ENCODE measurements around the gene EIF3L.
"Not testable (repeated sequence)": the region's sequence is repeated elsewhere in the genome, so short reads cannot be mapped to it uniquely, and the experiment has no call there.

Gene EIF3L

DNA sequence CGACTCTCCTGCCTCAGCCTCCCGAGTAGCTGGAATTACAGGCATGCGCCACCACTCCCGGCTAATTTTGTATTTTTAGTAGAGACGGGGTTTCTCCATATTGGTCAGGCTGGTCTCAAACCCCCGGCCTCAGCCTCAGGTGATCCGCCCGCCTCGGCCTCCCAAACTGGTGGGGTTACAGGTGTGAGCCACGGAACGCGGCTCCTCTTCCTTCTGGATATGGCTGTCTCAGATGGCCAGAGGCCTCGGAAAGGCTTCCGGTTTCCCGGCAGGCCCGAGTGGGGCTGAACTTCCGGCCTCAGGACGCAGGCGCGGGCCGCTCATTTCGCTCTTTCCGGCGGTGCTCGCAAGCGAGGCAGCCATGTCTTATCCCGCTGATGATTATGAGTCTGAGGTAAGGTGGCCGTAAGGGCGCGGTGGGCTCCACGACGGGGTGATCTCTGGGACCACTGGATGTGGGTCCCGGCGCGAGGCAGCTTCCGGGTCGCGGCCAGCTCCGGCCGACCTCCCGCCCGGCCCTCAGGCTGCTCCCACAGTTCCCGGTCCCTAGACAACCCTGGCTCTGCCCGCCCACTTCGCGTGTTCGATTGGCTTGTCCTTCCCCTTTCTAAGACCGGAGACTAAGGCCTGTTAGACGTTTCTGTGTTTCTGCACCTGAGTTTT, at the start of gene EIF3L:
Gene EIF3L (plus strand): TSS at position 331 of the 663 bp plus-strand sequence. CDS start 31 bp downstream, at position 362.
- in situ Hi-C loops (cut with HindIII; ENCODE audit: low sequenced_read_pairs) = no loop called here

DNA sequence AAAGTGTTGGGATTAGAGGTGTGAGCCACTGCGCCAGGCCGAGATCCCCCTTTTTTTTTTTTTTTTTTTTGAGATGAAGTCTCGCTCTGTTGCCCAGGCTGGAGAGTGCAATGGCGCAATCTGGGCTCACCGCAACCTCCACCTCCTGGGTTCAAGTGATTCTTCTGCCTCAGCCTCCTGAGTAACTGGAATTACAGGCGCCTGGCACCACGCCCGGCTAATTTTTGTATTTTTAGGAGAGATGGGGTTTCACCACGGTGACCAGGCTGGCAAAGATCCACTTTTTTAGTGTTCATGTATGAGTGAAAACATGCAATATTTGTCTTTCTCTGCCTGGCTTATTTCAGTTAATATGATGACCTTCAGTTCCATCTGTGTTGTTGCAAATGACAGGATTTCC, 49.2 kb upstream of the EIF3L start:
- in situ Hi-C loops (cut with HindIII; ENCODE audit: low sequenced_read_pairs) = not testable (repeated sequence)

DNA sequence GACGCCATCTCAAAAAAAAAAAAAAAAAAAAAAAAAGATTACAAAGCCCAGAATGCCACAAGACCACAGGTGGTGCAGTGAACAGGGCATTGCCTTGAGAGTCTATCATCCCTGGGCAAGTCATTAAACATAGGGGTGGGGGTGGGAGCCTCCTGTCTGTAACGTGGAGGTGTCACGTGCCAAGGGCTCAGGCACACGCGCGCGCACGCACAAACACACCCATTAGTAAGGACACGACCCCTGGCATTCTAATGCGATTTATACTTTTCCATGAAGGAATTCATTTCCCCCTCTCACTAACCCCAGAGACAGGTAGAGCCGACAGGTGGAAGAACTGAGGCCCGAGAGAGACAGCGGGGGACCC, 47.3 kb upstream of the EIF3L start:
- in situ Hi-C loops (cut with HindIII; ENCODE audit: low sequenced_read_pairs) = no loop called here

DNA sequence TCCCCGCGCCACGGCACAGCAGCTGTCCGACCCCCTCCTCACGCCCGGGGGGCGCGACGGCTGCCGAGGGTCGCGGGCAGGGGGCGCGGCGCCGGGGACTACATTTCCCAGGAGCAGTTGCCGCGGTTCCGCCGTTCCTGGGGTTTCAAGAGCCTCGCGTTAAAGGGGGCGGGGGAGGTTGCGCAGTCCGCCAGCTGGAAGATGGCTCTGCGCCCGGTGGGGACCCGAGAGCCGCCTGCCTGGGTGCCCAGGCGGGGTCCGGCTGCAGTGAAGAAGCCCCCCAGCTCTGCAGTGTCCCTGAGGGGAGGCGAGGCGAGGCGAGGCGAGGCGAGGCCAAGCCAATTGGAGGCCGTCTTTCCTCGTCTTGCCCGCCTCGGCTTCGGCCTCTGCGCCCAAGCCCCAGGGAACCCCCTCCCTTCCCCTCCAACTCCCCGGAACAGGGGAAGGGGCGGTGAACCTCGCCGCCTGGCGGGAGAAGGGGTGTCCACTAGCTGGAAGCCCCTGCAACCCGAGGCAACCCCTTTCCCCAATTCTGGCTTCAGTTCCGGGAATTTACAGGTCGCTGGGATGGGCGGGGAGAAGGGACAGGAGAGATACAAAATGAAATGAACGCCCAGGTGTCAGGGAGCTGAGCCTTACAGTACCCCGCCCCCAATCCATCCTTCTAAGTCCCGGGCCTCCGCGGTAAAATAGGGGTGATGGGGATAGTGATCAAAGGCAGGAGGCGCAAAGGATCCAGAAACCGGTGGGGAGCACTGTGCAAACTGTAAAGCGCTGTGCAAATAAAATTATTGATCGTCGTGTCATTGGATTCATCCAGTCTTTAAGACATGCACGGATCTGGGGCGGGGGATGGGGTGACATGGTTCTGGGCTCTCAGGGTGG, 46.7 kb upstream of the EIF3L start:
- in situ Hi-C loops (cut with HindIII; ENCODE audit: low sequenced_read_pairs) = no loop called here

DNA sequence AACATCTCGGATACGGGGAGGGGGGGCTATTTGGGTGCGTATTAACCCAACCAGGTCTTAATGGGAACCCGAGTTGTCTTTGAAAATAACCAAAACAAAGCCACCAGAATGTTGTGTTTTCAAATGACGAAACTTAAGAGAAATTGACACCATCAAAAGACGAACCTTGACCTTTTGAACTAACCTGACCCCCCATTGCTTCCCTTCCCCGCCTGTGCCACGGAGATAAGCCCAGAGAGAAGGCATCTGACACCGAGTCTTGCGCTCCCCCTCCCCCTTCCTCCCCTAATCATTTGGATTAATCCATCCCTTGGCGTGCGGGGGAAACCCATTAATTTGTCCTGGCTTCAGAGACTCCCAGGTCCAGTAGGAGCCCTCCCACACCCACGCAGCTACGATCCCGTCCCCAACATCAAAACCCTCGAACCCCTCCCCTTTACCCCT, 46.0 kb upstream of the EIF3L start:
- in situ Hi-C loops (cut with HindIII; ENCODE audit: low sequenced_read_pairs) = no loop called here

DNA sequence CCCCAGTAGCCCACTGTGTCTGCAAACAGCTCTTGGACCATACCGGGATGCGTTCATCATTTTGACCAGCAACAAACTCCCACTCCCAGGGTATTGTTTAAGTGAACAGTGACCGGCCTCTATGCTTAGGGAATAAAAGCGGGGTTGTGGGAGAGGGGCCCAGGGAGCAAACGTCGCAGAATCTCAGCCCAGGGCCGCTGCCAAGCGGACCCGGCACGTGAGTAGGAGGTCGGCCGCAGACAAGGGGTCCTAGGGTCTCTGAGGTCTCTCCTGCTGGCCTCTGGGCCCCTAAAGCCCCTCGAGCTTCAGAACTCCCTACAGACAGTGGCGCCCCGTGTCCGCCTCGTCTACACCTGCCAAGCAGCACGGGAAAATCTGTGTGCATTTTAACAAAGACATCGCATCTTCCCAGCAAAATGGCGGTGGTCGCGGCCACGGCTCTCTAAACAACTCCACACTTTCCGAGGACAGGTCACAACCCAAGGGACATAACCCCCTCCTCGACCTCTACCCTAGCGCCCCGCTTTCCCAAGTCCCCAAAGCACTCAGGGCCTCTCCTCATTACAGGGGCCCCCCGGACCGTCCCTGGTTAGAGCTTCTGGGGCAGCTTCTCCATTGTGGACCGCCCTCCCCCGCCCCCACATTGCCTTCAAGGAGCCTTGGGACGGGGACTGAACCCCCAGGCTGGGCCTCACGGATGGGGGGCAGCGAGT, 45.4 kb upstream of the EIF3L start:
- in situ Hi-C loops (cut with HindIII; ENCODE audit: low sequenced_read_pairs) = no loop called here

DNA sequence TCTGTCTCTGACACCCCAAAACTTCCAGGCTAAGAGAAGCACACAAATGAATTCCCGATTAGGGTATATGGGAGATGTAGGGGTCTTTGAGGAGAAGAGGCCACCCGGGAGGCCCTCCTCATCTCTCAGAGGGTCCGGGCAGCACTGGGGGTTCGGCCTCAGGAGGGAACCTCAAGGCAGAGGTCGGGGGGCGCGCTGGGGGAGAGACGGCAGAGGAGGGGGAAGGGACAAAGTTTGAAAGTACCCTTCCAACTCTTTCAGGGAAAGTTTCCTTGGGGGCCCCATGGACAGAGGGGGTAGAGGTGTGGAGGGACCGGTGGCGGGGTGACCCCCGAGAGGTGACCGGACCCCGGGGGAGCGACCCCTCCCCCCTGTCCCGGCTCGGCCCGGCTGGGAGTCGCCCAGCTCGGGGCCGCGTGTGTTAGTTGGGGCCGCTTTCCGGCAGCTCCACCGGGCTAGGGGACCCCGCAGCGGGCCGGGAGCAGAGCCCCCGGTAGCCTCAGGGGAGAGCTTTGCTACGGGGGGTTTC, 44.8 kb upstream of the EIF3L start:
- in situ Hi-C loops (cut with HindIII; ENCODE audit: low sequenced_read_pairs) = no loop called here

DNA sequence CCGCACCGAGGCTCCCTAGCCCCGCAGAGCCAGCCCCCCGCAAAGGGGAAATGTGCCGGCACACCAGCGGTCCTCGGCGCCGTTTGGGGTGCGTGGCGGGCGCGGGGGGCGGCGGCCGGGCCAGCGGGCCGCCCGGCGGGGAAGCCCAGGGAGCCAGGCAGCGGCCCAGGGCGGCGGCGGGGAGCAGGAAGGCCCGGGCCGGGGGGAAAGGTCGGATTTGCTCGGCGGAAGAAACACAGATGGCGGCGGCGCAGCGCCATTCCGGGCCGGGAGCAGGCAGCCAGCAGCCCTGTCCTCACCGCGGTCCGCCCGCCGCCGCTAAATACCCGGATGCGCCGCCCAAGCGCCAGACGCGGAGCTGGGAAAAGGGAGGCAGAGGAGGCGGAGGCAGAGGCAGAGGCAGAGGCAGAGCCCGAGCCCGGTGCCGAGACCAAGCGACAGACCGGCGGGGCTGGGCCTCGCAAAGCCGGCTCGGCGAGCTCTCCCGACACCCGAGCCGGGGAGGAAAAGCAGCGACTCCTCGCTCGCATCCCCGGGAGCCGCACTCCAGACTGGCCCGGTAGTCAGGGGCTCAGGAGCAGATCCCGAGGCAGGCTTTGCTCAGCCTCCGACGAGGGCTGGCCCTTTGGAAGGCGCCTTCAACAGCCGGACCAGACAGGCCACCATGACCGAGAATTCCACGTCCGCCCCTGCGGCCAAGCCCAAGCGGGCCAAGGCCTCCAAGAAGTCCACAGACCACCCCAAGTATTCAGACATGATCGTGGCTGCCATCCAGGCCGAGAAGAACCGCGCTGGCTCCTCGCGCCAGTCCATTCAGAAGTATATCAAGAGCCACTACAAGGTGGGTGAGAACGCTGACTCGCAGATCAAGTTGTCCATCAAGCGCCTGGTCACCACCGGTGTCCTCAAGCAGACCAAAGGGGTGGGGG, 44.1 kb upstream of the EIF3L start:
- in situ Hi-C loops (cut with HindIII; ENCODE audit: low sequenced_read_pairs) = no loop called here

DNA sequence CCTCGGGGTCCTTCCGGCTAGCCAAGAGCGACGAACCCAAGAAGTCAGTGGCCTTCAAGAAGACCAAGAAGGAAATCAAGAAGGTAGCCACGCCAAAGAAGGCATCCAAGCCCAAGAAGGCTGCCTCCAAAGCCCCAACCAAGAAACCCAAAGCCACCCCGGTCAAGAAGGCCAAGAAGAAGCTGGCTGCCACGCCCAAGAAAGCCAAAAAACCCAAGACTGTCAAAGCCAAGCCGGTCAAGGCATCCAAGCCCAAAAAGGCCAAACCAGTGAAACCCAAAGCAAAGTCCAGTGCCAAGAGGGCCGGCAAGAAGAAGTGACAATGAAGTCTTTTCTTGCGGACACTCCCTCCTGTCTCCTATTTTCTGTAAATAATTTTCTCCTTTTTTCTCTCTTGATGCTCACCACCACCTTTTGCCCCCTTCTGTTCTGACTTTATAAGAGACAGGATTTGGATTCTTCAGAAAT, 43.4 kb upstream of the EIF3L start:
- in situ Hi-C loops (cut with HindIII; ENCODE audit: low sequenced_read_pairs) = no loop called here

DNA sequence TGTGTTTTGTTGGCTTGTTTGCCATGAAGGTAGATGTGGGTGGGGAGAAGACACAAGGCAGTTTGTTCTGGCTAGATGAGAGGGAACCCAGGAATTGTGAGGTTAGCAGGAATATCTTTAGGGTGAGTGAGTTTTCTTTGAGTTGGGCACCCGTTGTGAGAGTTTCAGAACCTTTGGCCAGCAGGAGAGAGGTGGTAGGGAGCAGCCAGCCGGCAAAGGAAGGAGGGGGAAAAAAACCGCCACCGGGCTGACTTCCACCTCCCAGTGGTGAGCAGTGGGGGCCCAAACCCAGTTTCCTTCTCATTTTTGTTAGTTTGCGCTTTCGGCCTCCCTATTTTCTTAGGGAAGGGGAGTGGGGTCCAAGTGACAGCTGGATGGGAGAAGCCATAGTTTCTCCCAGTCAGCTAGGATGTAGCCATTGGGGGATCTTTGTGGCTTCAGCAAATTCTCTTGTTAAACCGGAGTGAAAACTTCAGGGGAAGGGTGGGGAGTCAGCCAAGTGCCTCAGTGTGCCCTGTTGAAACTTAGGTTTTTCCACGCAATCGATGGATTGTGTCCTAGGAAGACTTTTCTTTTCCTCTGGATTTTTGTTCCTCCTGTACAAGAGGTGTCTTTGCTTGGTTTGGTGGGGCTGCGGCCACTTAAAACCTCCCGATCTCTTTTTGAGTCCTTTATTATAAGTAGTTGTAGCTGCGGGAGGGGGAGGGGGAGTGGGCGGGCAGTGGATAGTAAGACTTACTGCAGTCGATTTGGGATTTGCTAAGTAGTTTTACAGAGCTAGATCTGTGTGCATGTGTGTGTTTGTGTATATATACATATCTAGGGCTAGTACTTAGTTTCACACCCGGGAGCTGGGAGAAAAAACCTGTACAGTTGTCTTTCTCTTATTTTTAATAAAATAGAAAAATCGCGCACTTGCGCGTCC, 42.5 kb upstream of the EIF3L start:
- in situ Hi-C loops (cut with HindIII; ENCODE audit: low sequenced_read_pairs) = no loop called here

DNA sequence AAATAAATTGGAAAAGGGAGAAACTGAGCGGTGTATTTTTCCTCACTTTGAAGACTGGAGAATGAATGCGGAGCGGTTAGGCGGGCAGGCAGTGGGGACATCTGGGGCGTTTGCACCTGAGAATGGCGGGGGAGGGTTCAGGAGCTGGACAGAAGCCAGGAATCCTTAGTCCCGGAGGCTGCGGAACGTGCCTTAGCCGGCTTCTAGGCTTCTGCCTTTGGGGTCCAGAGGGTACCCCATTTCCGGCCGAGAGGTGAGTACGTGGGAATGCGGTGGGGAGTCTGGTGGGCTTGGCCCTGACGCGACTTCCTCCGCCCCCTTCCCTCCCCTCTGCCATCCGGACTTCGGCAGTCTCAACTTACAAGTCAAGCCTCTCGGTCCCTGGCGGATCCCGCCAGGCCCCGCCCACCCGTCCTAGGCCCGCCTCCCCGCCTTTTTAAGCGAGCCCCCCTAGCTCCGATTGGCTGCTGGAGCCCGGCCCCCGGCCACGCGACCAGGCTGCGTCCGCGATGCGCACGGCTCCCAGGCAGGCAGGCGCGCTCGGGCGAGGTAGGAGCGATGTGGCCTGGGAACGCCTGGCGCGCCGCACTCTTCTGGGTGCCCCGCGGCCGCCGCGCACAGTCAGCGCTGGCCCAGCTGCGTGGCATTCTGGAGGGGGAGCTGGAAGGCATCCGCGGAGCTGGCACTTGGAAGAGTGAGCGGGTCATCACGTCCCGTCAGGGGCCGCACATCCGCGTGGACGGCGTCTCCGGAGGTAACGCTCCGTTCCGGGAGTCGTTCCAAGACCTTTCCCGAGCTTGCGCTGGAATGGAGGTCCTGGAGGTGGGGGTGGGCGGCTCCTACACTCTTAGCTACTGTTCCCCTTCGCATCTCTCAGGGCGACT, 41.6 kb upstream of the EIF3L start, which contains the start of gene GCAT:
Gene GCAT (plus strand): TSS at position 525 of the 884 bp plus-strand sequence. CDS start 34 bp downstream, at position 559.
- in situ Hi-C loops (cut with HindIII; ENCODE audit: low sequenced_read_pairs) = no loop called here

DNA sequence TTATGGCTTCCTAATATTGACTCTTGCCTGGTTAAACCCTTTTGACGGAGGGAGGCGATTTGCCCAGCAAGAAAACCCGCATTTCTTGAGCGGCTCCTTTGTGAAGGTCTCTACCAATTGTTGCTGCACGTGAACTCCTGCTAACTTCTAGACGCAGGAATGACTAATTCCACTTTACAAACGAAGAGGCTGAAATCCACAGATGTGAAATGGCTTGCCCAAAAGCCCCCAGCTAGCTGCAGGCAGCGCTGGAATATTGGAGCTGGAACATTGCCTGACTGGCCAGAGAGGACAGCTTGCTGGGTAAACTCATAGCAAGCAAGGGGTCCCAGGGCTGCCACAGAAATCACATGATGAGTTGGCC, 40.9 kb upstream of the EIF3L start:
- in situ Hi-C loops (cut with HindIII; ENCODE audit: low sequenced_read_pairs) = no loop called here

DNA sequence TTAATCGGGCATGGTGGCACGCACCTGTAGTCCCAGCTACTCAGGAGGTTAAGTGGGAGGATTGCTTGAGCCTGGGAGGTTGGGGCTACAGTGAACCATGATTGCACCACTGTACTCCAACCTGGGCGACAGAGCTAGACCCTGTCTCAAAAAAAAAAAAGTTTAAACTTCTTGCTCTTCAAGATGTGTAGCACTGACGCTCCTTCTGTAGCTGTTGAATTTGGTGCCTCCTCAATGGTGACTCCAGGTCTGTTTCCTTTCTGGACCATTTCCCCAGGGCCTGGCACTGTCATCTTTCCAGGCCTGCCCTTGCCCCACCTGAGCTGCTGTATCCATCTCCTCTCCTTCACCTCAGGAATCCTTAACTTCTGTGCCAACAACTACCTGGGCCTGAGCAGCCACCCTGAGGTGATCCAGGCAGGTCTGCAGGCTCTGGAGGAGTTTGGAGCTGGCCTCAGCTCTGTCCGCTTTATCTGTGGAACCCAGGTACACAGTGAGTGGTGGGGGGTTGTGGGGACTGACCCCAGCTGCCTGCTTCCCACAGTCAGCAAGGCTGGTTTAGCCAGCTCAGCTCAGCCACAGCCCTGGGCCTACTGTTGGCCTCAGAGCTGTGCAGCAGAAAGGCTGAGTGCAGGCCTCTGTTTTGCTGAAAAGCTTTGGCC, 39.4 kb upstream of the EIF3L start:
- in situ Hi-C loops (cut with HindIII; ENCODE audit: low sequenced_read_pairs) = loop anchor here (10.0 kb wide), 1 partner anchor 185 kb away; no protein-coding TSS in a partner anchor

DNA sequence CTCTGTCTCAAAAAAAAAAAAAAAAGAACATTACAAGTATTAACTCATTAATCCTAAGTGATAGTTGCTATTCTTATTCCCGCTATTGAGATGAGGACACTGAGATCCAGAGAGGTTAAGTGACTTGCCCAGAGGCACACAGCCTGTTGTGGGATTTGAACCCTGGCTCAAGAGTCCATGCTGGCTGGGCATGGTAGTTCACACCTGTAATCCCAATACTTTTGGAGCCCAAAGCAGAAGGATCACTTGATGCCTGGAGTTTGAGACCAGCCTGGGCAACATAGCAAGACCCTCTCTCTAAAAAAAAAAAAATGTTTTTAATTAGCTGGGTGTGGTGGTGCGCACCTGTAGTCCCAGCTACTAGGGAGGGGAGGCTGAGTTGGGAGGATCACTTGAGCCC, 37.4 kb upstream of the EIF3L start:
- in situ Hi-C loops (cut with HindIII; ENCODE audit: low sequenced_read_pairs) = loop anchor here (10.0 kb wide), 1 partner anchor 187 kb away; no protein-coding TSS in a partner anchor

DNA sequence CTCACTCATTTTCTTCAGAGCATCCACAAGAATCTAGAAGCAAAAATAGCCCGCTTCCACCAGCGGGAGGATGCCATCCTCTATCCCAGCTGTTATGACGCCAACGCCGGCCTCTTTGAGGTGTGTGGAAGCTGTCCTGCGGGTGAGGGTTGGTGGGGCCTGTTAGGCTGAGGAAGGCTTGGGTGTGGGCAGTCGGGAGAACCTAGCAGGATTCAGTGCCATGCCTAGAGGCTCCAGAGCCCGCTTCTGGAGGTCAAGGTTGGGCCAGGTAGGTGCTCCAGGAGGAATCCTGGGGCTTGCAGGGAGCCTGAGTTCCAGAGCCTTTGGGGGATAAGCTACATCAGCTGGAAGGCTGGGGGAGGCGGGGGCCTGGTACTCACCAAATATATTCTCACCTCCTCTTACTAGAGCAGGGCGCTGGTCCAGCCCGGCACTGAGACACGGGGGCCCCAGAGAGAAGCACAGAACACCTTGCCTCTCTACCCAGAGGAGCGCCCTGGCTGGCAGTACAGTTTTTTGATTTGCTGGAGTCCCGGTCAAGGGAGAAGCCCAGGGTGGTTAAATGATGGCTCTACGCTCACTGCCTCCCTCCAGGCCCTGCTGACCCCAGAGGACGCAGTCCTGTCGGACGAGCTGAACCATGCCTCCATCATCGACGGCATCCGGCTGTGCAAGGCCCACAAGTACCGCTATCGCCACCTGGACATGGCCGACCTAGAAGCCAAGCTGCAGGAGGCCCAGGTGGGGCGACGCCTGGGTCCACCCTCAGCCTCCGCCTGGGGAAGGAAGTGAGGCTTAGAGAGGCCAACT, 36.1 kb upstream of the EIF3L start:
- in situ Hi-C loops (cut with HindIII; ENCODE audit: low sequenced_read_pairs) = loop anchor here (10.0 kb wide), 1 partner anchor 188 kb away; no protein-coding TSS in a partner anchor

DNA sequence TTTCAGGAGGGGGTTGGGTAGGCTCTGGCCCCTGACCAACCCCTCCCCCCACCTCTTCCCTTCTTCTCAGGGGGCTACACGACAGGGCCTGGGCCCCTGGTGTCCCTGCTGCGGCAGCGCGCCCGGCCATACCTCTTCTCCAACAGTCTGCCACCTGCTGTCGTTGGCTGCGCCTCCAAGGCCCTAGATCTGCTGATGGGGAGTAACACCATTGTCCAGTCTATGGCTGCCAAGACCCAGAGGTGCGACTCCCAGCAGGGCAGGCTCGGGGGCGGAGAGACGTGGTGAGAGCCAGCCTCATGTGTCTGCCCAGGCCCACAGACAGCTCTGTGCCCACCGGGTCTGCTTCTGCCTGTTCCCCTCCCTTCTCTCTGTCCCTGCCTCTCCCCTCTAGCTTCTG, 33.6 kb upstream of the EIF3L start:
- in situ Hi-C loops (cut with HindIII; ENCODE audit: low sequenced_read_pairs) = loop anchor here (5.0 to 10.0 kb wide), 3 partner anchors 47 to 191 kb away; no protein-coding TSS in a partner anchor

Measured in endothelial cell of hepatic sinusoid (primary cell).